Thoracic aorta (tissue), 2 donors: ENCODE measurements around the gene TMEM238L. TPM values are rescaled to one million over a fixed set of nuclear protein-coding genes. Genes with fewer than 3 reads are reported as not detected.

Experiments
- ATAC-seq: fragments of 150-250 bp; one replicate; pipeline ENCODE4 v1.8.0; 2017; ENCODE audit warnings: low read depth; ENCODE audit not compliant: insufficient number of reproducible peaks, low FRiP score
- DNase-seq: peaks from one replicate; pipeline ENCODE4 v3.0.0-alpha.2; 2020; ENCODE audit warnings: low spot score
- H3K27ac ChIP-seq, 2 donors: fragments of 200-600 bp; sonication (generic); 1 replicate in 1 of 2; 2 replicates in 1 of 2; pipeline ENCODE4 v1.5.1; 2016; ENCODE audit warnings: mild to moderate bottlenecking in 2 of 2, moderate library complexity in 2 of 2
- H3K27me3 ChIP-seq: fragments of 200-600 bp; sonication (generic); replicated peaks from 2 replicates; pipeline ENCODE4 v1.6.0; 2016; ENCODE audit warnings: mild to moderate bottlenecking; ENCODE audit not compliant: insufficient read depth
- H3K36me3 ChIP-seq: fragments of 200-600 bp; sonication (generic); one replicate; pipeline ENCODE4 v1.5.1; 2016
- H3K4me1 ChIP-seq, 2 donors: fragments of 200-600 bp; sonication (generic); 1 replicate in 1 of 2; 2 replicates in 1 of 2; pipeline versions ENCODE4 v1.5.1 to v1.6.0; 2016; ENCODE audit warnings: low read depth in 2 of 2, mild to moderate bottlenecking in 1 of 2; ENCODE audit not compliant: control insufficient read depth in 1 of 2
- H3K4me3 ChIP-seq: fragments of 200-600 bp; sonication (generic); 2 replicates; pipeline ENCODE4 v1.5.1; 2016; ENCODE audit warnings: mild to moderate bottlenecking
- H3K9me3 ChIP-seq: fragments of 200-600 bp; sonication (generic); 2 replicates; pipeline ENCODE4 v1.5.1; 2016
- CTCF ChIP-seq: fragments of 200-600 bp; sonication (generic); IDR thresholded peaks from one replicate; pipeline ENCODE4 v1.5.1; 2019; ENCODE audit warnings: antibody characterized with exemption
- total RNA-seq, 2 donors: library from RNA; depleted of rRNA; stranded (reverse); fragments of >200 nt; gene quantifications; one replicate each; pipeline versions ENCODE4 v1.1.0 to v1.2.3, GENCODE V29; 2016

The TMEM238L gene
- total RNA-seq, 2 donors from 2014 or later: not detected

DNA sequence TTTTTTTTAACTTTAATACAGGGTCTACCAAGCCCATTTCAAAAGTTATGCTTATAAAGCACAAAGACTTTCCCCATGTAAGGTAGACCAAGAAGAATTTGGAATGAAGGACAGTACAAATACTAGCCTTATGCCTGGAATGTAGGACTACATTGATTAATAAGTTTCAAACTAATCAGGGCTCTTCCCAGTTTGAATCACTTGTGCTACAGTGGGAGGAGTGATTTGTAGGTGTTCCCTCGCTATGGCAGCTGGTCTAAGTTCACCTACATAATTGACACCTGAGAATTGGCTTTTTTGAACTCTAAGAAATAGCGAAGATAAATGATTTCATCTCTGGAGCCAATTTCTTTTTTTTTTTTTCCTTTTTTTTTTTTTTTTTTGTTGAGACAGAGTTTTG is 18.6 kb downstream of the TMEM238L start:
- no peak overlapping the region for H3K27ac ChIP-seq
- TF ChIP-seq CTCF: no peak
- H3K27me3 ChIP-seq: no peaks in the 10 kb centered on the region
- peaks cover 5 to 6% of the 10 kb centered on the region in 2 donors for H3K4me1 ChIP-seq
- H3K36me3 ChIP-seq: no peaks in the 10 kb centered on the region
- H3K9me3 ChIP-seq: peaks cover 3% of the 10 kb centered on the region
- ATAC-seq (no peak), DNase-seq (no peak)
- H3K4me3 ChIP-seq: no peak overlapping the region

GRCh38 chr17:10779609-10780008 is 24.3 kb downstream of the TMEM238L start:
- Histone ChIP-seq H3K27ac (no peak overlapping the region), H3K27me3 (no peaks in the 10 kb centered on the region), H3K36me3 (no peaks in the 10 kb centered on the region), H3K4me3 (no peak overlapping the region), H3K4me1 (no peaks in the 10 kb centered on the region), H3K9me3 (peaks cover 3% of the 10 kb centered on the region)
- DNase-seq: no peak
- no peak for ATAC-seq
- no peak for TF ChIP-seq CTCF

- no peak for TF ChIP-seq CTCF
- no peak for ATAC-seq
- Histone ChIP-seq H3K27ac (no peak overlapping the region), H3K9me3 (no peaks in the 10 kb centered on the region), H3K4me3 (no peak overlapping the region), H3K4me1 (no peaks in the 10 kb centered on the region), H3K36me3 (no peaks in the 10 kb centered on the region), H3K27me3 (no peaks in the 10 kb centered on the region)
- DNase-seq: no peak
These were observed 26.0 kb downstream of the TMEM238L start for GRCh38 chr17:10777890-10778289.

DNA sequence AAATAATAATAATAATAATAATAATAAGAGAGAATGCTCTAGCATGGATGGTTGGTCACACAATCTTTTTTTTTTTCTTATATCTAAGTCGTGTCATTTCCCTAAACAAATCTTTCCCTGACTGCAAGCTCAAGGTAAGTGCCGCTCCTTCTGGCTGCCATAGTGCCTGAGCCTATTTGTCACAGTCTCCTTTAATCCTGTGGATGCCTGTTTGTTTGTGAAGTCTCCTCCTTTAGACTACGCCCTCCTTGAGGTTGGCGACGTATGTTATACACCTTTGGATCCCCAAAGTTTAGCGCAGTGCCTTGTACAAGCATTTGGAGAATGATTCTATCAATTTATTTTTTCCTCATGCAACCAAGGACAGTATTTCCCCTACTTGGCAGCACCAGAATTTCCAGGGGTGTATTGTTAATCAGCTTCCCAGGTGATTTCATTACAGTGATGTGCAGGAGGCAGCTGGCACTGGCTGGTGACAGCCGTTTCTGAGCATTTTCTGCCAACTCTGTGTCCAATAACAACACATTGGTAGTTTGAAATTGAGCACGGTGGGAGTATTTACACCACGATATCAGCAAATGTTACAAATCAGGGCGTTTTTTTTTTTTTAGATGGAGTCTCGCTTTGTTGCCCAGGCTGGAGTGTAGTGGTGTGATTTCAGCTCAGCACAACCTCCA is 26.6 kb downstream of the TMEM238L start:
- Histone ChIP-seq H3K27me3 (no peaks in the 10 kb centered on the region), H3K36me3 (no peaks in the 10 kb centered on the region), H3K9me3 (peaks cover 3% of the 10 kb centered on the region), H3K27ac (no peak overlapping the region), H3K4me1 (no peaks in the 10 kb centered on the region), H3K4me3 (no peak overlapping the region)
- ATAC-seq: no peak
- no peak for TF ChIP-seq CTCF
- no peak for DNase-seq

DNA sequence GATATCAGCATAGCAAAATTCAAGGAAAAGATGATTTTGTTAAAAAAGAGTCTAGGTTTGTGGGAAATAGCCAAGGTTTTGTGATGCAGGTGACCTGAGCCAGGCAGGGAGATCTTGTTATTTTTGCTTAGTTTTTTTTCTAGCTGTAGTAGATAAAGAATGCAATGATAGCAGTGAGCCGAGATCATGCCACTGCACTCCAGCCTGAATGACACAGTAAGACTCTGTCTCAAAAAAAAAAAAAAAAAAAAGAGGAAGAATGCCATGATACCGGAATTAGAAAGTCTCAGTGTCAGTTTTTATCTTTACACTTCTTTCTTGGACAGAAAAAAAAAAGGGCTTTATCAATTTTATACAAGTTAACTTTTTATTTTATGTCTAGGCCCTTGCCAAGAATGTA is 27.5 kb downstream of the TMEM238L start:
- no peak for TF ChIP-seq CTCF
- H3K4me3 ChIP-seq: no peak overlapping the region
- ATAC-seq (no peak), DNase-seq (no peak)
- H3K27ac ChIP-seq: no peak overlapping the region
- H3K9me3 ChIP-seq: peaks cover 5% of the 10 kb centered on the region
- H3K36me3 ChIP-seq: no peaks in the 10 kb centered on the region
- no peaks in the 10 kb centered on the region for H3K27me3 ChIP-seq
- H3K4me1 ChIP-seq: no peaks in the 10 kb centered on the region
